GM06990 (cell line): ENCODE results near the gene LGR5.

Experiments used
- DNase-seq: peaks from one replicate; pipeline ENCODE4 v3.0.0-alpha.2; 2011; ENCODE audit not compliant: insufficient read length; ENCODE audit errors: extremely low read depth
- H3K27me3 ChIP-seq: replicated peaks from 2 replicates; pipeline ENCODE4 v1.6.0; 2011; ENCODE audit warnings: low read length; ENCODE audit not compliant: control insufficient read depth, insufficient read depth
- H3K36me3 ChIP-seq: 2 replicates; pipeline ENCODE4 v1.5.1; 2011; ENCODE audit warnings: low read length; ENCODE audit not compliant: control insufficient read depth, insufficient read depth
- H3K4me3 ChIP-seq: replicated peaks from 2 replicates; pipeline ENCODE4 v1.5.1; 2011; ENCODE audit warnings: low read depth, mild to moderate bottlenecking, control low read depth, low read length
- CTCF ChIP-seq: IDR thresholded peaks from 2 replicates; pipeline ENCODE4 v1.5.1; 2011; ENCODE audit warnings: low read length, control low read depth, mild to moderate bottlenecking, inconsistent platforms; ENCODE audit not compliant: insufficient read depth, poor library complexity, severe bottlenecking

LGR5 gene

GRCh38 chr12:71536279-71536938 lies 96.8 kb downstream of the LGR5 start:
- Histone ChIP-seq H3K4me3 (no peak overlapping the region), H3K36me3 (no peaks in the 10 kb centered on the region), H3K27me3 (no peaks in the 10 kb centered on the region)
- DNase-seq, result no peak
- TF ChIP-seq CTCF, result no peak

- H3K36me3 ChIP-seq, result no peaks in the 10 kb centered on the region
- H3K27me3 ChIP-seq, result no peaks in the 10 kb centered on the region
- no peak for DNase-seq
- TF ChIP-seq CTCF, result no peak
- H3K4me3 ChIP-seq, result no peak overlapping the region
Measured at GRCh38 chr12:71536939-71537622, 97.5 kb downstream of the LGR5 start.

GRCh38 chr12:71538807-71539206 lies 99.2 kb downstream of the LGR5 start:
- TF ChIP-seq CTCF, result no peak
- DNase-seq, result no peak
- no peak overlapping the region for H3K4me3 ChIP-seq
- no peaks in the 10 kb centered on the region for H3K36me3 ChIP-seq
- no peaks in the 10 kb centered on the region for H3K27me3 ChIP-seq

- H3K36me3 ChIP-seq, result no peaks in the 10 kb centered on the region
- no peak for TF ChIP-seq CTCF
Measured at GRCh38 chr12:71541583-71541982, 102.0 kb downstream of the LGR5 start.

GRCh38 chr12:71546322-71546861 lies 106.8 kb downstream of the LGR5 start:
- Histone ChIP-seq H3K36me3 (no peaks in the 10 kb centered on the region), H3K27me3 (no peaks in the 10 kb centered on the region), H3K4me3 (no peak overlapping the region)
- no peak for DNase-seq
- no peak for TF ChIP-seq CTCF

More at GRCh38 chr12:71541583-71541982, 102.0 kb downstream of the LGR5 start:
- Histone ChIP-seq H3K27me3 (no peaks in the 10 kb centered on the region), H3K4me3 (no peak overlapping the region)
- DNase-seq, result no peak
